ENCODE measurements around the gene HSD17B2.

Gene HSD17B2

DNA sequence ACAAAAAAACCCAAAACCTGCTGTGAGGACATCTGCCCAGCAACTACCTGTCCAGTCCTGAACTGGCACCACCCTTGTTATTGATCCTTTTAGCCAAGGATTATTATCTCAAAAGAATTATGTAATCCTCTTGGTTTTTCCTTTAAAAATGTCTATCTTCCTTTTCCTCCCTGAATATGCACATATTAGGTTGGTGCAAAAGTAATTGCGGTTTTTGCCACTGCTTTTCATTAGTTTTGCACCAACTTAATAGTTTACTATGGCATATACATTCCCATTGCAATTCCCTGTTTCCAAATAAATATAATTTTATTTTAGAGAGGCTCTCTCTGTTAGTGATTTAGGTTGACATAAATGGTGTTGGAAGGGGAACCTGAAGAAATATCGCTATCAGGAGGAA is 83.7 kb downstream of the HSD17B2 start:
- TF ChIP-seq, protein P1, sequence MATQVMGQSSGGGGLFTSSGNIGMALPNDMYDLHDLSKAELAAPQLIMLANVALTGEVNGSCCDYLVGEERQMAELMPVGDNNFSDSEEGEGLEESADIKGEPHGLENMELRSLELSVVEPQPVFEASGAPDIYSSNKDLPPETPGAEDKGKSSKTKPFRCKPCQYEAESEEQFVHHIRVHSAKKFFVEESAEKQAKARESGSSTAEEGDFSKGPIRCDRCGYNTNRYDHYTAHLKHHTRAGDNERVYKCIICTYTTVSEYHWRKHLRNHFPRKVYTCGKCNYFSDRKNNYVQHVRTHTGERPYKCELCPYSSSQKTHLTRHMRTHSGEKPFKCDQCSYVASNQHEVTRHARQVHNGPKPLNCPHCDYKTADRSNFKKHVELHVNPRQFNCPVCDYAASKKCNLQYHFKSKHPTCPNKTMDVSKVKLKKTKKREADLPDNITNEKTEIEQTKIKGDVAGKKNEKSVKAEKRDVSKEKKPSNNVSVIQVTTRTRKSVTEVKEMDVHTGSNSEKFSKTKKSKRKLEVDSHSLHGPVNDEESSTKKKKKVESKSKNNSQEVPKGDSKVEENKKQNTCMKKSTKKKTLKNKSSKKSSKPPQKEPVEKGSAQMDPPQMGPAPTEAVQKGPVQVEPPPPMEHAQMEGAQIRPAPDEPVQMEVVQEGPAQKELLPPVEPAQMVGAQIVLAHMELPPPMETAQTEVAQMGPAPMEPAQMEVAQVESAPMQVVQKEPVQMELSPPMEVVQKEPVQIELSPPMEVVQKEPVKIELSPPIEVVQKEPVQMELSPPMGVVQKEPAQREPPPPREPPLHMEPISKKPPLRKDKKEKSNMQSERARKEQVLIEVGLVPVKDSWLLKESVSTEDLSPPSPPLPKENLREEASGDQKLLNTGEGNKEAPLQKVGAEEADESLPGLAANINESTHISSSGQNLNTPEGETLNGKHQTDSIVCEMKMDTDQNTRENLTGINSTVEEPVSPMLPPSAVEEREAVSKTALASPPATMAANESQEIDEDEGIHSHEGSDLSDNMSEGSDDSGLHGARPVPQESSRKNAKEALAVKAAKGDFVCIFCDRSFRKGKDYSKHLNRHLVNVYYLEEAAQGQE (IDR thresholded peaks at IDR 0.05; ENCODE audit: insufficient read depth in 1 of 2, low read depth in 2 of 2, low read length in 2 of 2): no peak
- no peak for TF ChIP-seq SIN3A (IDR thresholded peaks at IDR 0.05; ENCODE audit: borderline replicate concordance, insufficient read depth, low read length)
- no peak for TF ChIP-seq FOXP2 (optimal IDR thresholded peaks at IDR 0.05; ENCODE audit: borderline replicate concordance, extremely low read depth, extremely low read length, insufficient read depth)
- no peak for TF ChIP-seq TAF1 (IDR thresholded peaks at IDR 0.05; ENCODE audit: borderline replicate concordance, insufficient read depth, low read length)
- TF ChIP-seq POLR2AphosphoS5 (IDR thresholded peaks at IDR 0.05; ENCODE audit: low read depth, low read length): no peak

DNA sequence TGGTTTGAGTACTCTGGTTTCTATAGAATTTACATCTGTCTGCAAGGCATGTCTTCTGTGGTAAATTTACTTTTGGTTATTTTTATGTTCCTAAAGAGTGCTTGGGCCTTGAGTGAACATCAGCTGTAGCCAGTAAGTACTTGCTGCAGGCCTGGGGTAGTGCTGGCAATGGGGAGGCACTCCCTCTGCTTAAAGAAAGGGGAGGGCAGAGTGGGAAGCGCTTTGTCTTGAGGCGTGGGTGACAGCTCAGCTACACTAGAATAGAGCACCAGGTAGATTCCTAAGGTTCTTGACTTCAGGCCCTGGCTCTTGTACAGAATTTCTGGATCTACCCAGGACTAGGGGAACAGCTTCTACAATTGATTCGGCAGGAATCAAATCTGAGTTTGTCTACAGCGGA is 84.4 kb downstream of the HSD17B2 start:
- TF ChIP-seq SIN3A (IDR thresholded peaks at IDR 0.05; ENCODE audit: borderline replicate concordance, insufficient read depth, low read length) (no peak), FOXP2 (optimal IDR thresholded peaks at IDR 0.05; ENCODE audit: borderline replicate concordance, extremely low read depth, extremely low read length, insufficient read depth) (no peak), POLR2AphosphoS5 (IDR thresholded peaks at IDR 0.05; ENCODE audit: low read depth, low read length) (no peak), TAF1 (IDR thresholded peaks at IDR 0.05; ENCODE audit: borderline replicate concordance, insufficient read depth, low read length) (no peak)
- TF ChIP-seq, protein P1 (IDR thresholded peaks at IDR 0.05; ENCODE audit: insufficient read depth in 1 of 2, low read depth in 2 of 2, low read length in 2 of 2): no peak

DNA sequence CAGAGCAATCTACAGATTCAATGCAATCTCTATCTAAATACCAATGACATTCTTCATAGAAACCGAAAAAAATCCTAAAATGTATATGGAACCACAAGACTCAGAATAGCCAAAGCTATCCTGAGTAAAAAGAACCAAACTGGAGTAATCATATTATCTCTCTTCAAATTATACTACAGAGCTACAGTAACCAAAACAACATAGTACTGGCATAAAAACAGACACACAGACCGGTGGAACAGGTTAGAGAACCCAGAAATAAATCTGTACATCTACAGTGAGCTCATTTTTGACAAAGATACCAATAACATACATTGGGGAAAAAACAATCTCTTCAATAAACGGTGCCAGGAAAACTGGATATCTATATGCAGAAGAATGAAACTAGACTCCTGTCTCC is 89.6 kb downstream of the HSD17B2 start:
- no peak for TF ChIP-seq POLR2AphosphoS5 (IDR thresholded peaks at IDR 0.05; ENCODE audit: low read depth, low read length)
- no peak for TF ChIP-seq FOXP2 (optimal IDR thresholded peaks at IDR 0.05; ENCODE audit: borderline replicate concordance, extremely low read depth, extremely low read length, insufficient read depth)
- no peak for TF ChIP-seq TAF1 (IDR thresholded peaks at IDR 0.05; ENCODE audit: borderline replicate concordance, insufficient read depth, low read length)
- TF ChIP-seq, protein P1 (IDR thresholded peaks at IDR 0.05; ENCODE audit: insufficient read depth in 1 of 2, low read depth in 2 of 2, low read length in 2 of 2): no peak
- TF ChIP-seq SIN3A (IDR thresholded peaks at IDR 0.05; ENCODE audit: borderline replicate concordance, insufficient read depth, low read length): no peak

DNA sequence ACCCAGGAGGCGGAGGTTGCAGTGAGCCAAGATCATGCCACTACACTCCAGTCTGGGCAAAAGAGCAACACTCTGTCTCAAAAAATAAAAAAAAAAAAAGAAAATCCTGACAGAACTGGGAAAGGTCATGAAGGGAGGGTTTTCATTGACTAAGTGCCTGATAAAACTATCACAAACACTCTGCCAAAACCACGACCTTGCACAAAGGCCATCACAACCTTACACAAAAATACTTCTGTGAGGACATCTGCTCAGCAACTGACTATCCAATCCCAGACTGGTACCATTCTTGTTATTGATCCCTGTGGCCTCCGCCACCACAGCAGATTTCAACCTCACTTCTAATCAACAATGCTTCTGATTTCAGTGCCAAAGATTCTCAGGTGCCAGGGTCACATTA is 94.8 kb downstream of the HSD17B2 start:
- TF ChIP-seq SIN3A (IDR thresholded peaks at IDR 0.05; ENCODE audit: borderline replicate concordance, insufficient read depth, low read length) (no peak), POLR2AphosphoS5 (IDR thresholded peaks at IDR 0.05; ENCODE audit: low read depth, low read length) (no peak), FOXP2 (optimal IDR thresholded peaks at IDR 0.05; ENCODE audit: borderline replicate concordance, extremely low read depth, extremely low read length, insufficient read depth) (no peak), TAF1 (IDR thresholded peaks at IDR 0.05; ENCODE audit: borderline replicate concordance, insufficient read depth, low read length) (no peak)
- TF ChIP-seq, protein P1 (IDR thresholded peaks at IDR 0.05; ENCODE audit: insufficient read depth in 1 of 2, low read depth in 2 of 2, low read length in 2 of 2): no peak

DNA sequence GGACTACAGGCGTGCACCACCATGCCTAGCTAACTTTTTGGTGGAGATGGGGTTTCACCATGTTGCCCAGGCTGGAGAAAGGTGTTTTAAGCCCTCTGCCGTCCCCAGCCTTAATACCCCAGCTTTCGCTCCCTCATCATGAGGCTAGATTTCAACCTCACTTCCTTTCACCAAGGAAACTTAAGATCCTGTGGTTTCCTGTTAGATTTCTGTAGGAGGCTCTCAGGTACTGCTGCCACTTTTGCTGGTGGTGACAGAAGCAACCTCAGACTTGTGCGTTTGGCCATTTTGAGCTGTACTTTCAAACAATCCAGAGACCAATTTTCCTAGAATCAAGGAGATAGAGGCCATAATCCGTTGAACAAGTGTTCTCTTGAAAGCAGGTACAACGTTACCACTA is 98.7 kb downstream of the HSD17B2 start:
- TF ChIP-seq, protein P1 (IDR thresholded peaks at IDR 0.05; ENCODE audit: insufficient read depth in 1 of 2, low read depth in 2 of 2, low read length in 2 of 2): no peak
- TF ChIP-seq POLR2AphosphoS5 (IDR thresholded peaks at IDR 0.05; ENCODE audit: low read depth, low read length) (no peak), TAF1 (IDR thresholded peaks at IDR 0.05; ENCODE audit: borderline replicate concordance, insufficient read depth, low read length) (no peak), FOXP2 (optimal IDR thresholded peaks at IDR 0.05; ENCODE audit: borderline replicate concordance, extremely low read depth, extremely low read length, insufficient read depth) (no peak), SIN3A (IDR thresholded peaks at IDR 0.05; ENCODE audit: borderline replicate concordance, insufficient read depth, low read length) (no peak)
